Right atrium auricular region (tissue), 2 donors: ENCODE data around the gene ZNF473. TPM values are rescaled to one million over a fixed set of nuclear protein-coding genes. Genes with fewer than 3 reads are reported as not detected.

Source experiments
- DNase-seq: peaks from one replicate; pipeline ENCODE4 v3.0.0-alpha.2; 2019; ENCODE audit warnings: low spot score
- H3K27ac ChIP-seq, 2 donors: fragments of 200-600 bp; sonication (generic); 1 replicate in 1 of 2; 2 replicates in 1 of 2; pipeline ENCODE4 v1.5.1; 2016 to 2019
- H3K27me3 ChIP-seq, 2 donors: fragments of 200-600 bp; sonication (generic); one replicate each; pipeline versions ENCODE4 v1.5.1 to v1.6.0; 2017 to 2019
- H3K36me3 ChIP-seq: fragments of 200-600 bp; sonication (generic); one replicate; pipeline ENCODE4 v1.5.1; 2016
- H3K4me1 ChIP-seq, 2 donors: fragments of 200-600 bp; sonication (generic); one replicate each; pipeline versions ENCODE4 v1.5.1 to v1.6.0; 2017 to 2019
- H3K4me3 ChIP-seq, 2 donors: fragments of 200-600 bp; sonication (generic); 1 replicate in 1 of 2; 2 replicates in 1 of 2; pipeline ENCODE4 v1.5.1; 2017 to 2019; ENCODE audit warnings: mild to moderate bottlenecking in 1 of 2, moderate library complexity in 1 of 2
- H3K9me3 ChIP-seq, 2 donors: fragments of 200-600 bp; sonication (generic); one replicate each; pipeline ENCODE4 v1.5.1; 2019
- CTCF ChIP-seq, 2 donors: fragments of 200-600 bp; sonication (generic); IDR thresholded peaks; one replicate each; pipeline ENCODE4 v1.5.1; 2019; ENCODE audit warnings: antibody characterized with exemption in 2 of 2
- total RNA-seq, 2 donors: library from RNA; depleted of rRNA; stranded (reverse); fragments of >200 nt; gene quantifications; one replicate each; pipeline ENCODE4 v1.1.0, GENCODE V29; 2016

ZNF473 gene
- total RNA-seq, 2 donors from 2014 or later = 2.3 to 4.2 TPM

- Histone ChIP-seq H3K4me3 (no peak overlapping the region), H3K4me1 (no peaks in the 10 kb centered on the region), H3K9me3 (no peaks in the 10 kb centered on the region), H3K36me3 (peaks cover 62% of the 10 kb centered on the region), H3K27ac (no peak overlapping the region), H3K27me3 (no peaks in the 10 kb centered on the region)
- no peak for TF ChIP-seq CTCF (IDR thresholded peaks at IDR 0.05)
- DNase-seq = no peak
These were observed 9.5 kb upstream of the ZNF473 start for GRCh38 chr19:50016225-50016807.

- H3K36me3 ChIP-seq = peaks cover 36% of the 10 kb centered on the region
- no peak overlapping the region for H3K4me3 ChIP-seq
- H3K9me3 ChIP-seq = no peaks in the 10 kb centered on the region
- H3K27ac ChIP-seq = no peak overlapping the region
- peaks cover 0 to 12% of the 10 kb centered on the region in 2 donors for H3K4me1 ChIP-seq
- no peak for DNase-seq
- TF ChIP-seq CTCF (IDR thresholded peaks at IDR 0.05) = no peak
- no peaks in the 10 kb centered on the region for H3K27me3 ChIP-seq
These were observed 5.3 kb upstream of the ZNF473 start for GRCh38 chr19:50020481-50020880.

- Histone ChIP-seq H3K9me3 (no peaks in the 10 kb centered on the region), H3K4me1 (peaks cover 0 to 23% of the 10 kb centered on the region in 2 donors), H3K36me3 (peaks cover 16% of the 10 kb centered on the region), H3K27me3 (no peaks in the 10 kb centered on the region), H3K4me3 (no peak overlapping the region), H3K27ac (no peak overlapping the region)
- DNase-seq = no peak
- TF ChIP-seq CTCF (IDR thresholded peaks at IDR 0.05) = no peak
These were observed 3.0 kb upstream of the ZNF473 start for GRCh38 chr19:50022823-50023222.

- no peaks in the 10 kb centered on the region for H3K27me3 ChIP-seq
- peak overlapping the region; percentile 88 to 91 for H3K4me3 ChIP-seq
- peak overlapping the region; percentile 88 for H3K27ac ChIP-seq
- peaks cover 0 to 23% of the 10 kb centered on the region in 2 donors for H3K4me1 ChIP-seq
- H3K9me3 ChIP-seq = no peaks in the 10 kb centered on the region
- TF ChIP-seq CTCF (IDR thresholded peaks at IDR 0.05) = no peak
- H3K36me3 ChIP-seq = peaks cover 6% of the 10 kb centered on the region
- no peak for DNase-seq
These were observed 1.1 kb upstream of the ZNF473 start for GRCh38 chr19:50024719-50025021.

GRCh38 chr19:50025022-50025793 is 597 bp upstream of the ZNF473 start, which contains the start of gene VRK3:
TSS of gene VRK3 (minus strand) at chr19:50025372. CDS start at chr19:50016162, 9,210 bp downstream.
- peak in 1 of 2 donors; percentile 29 for TF ChIP-seq CTCF (IDR thresholded peaks at IDR 0.05)
- peak; percentile 100 for DNase-seq
- no peaks in the 10 kb centered on the region for H3K27me3 ChIP-seq

More at GRCh38 chr19:50025022-50025793, 597 bp upstream of the ZNF473 start, which contains the start of gene VRK3:
- no peaks in the 10 kb centered on the region for H3K9me3 ChIP-seq
- peaks cover 0 to 23% of the 10 kb centered on the region in 2 donors for H3K4me1 ChIP-seq
- peak within 1 kb of the TSS; percentile 88 for H3K27ac ChIP-seq
- H3K36me3 ChIP-seq = peaks cover 1% of the 10 kb centered on the region
- H3K4me3 ChIP-seq = peak within 1 kb of the TSS; percentile 88 to 91
